SK-N-SH (cell line): ENCODE measurements around the gene SULF2.

Source experiments
- RAD21 ChIP-seq: IDR thresholded peaks from 2 replicates; pipeline ENCODE4 v1.6.1; 2012; ENCODE audit warnings: mild to moderate bottlenecking, low read length
- REST ChIP-seq: IDR thresholded peaks from 2 replicates; pipeline ENCODE4 v1.6.1; 2012; ENCODE audit warnings: mild to moderate bottlenecking, low read depth, low read length, moderate library complexity
- TCF12 ChIP-seq: IDR thresholded peaks from 2 replicates; pipeline ENCODE4 v1.4.0; 2012
- TEAD4 ChIP-seq: IDR thresholded peaks from 2 replicates; pipeline ENCODE4 v1.4.0; 2012; ENCODE audit warnings: mild to moderate bottlenecking, borderline replicate concordance; ENCODE audit not compliant: insufficient read depth
- TF ChIP-seq, protein P1 (sequence below): fragments of 200-600 bp; sonication (generic); IDR thresholded peaks from 2 replicates; pipeline ENCODE4 v1.6.1; 2017; ENCODE audit warnings: antibody characterized with exemption, mild to moderate bottlenecking, moderate library complexity
- TF ChIP-seq, protein P2 (sequence below): fragments of 150-350 bp; IDR thresholded peaks from 2 replicates; pipeline ENCODE4 v1.6.1; 2017; ENCODE audit warnings: antibody characterized with exemption, low read length, low read depth, borderline replicate concordance
- TF ChIP-seq, protein P3 (sequence below): IDR thresholded peaks from 2 replicates; pipeline ENCODE4 v1.4.0; 2012; ENCODE audit warnings: low read depth

DNA sequence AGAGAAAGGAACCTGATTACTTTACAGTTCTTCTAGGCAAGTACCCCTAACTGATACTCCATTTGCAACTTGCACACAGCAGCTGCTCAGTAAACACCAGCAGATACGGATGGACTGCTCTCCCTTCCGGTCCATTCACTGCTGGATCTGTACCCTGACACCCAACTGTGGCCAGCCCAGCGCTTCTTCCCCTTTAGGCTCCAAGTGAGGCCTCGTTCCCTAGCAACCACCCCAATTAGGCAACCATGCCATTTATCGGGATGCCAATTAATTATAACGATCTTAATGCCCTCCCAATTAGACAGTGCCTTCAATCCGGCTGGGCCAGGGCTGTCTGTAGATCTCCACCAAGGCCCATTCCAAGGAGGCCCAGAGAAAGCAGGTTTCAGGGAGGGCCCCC lies 3.2 kb downstream of the SULF2 start:
- TF ChIP-seq, protein P1, sequence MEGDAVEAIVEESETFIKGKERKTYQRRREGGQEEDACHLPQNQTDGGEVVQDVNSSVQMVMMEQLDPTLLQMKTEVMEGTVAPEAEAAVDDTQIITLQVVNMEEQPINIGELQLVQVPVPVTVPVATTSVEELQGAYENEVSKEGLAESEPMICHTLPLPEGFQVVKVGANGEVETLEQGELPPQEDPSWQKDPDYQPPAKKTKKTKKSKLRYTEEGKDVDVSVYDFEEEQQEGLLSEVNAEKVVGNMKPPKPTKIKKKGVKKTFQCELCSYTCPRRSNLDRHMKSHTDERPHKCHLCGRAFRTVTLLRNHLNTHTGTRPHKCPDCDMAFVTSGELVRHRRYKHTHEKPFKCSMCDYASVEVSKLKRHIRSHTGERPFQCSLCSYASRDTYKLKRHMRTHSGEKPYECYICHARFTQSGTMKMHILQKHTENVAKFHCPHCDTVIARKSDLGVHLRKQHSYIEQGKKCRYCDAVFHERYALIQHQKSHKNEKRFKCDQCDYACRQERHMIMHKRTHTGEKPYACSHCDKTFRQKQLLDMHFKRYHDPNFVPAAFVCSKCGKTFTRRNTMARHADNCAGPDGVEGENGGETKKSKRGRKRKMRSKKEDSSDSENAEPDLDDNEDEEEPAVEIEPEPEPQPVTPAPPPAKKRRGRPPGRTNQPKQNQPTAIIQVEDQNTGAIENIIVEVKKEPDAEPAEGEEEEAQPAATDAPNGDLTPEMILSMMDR, result no peak
- no peak for TF ChIP-seq TEAD4
- no peak for TF ChIP-seq REST
- TF ChIP-seq, protein P2, sequence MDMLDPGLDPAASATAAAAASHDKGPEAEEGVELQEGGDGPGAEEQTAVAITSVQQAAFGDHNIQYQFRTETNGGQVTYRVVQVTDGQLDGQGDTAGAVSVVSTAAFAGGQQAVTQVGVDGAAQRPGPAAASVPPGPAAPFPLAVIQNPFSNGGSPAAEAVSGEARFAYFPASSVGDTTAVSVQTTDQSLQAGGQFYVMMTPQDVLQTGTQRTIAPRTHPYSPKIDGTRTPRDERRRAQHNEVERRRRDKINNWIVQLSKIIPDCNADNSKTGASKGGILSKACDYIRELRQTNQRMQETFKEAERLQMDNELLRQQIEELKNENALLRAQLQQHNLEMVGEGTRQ, result no peak
- TF ChIP-seq RAD21, result no peak
- TF ChIP-seq, protein P3, sequence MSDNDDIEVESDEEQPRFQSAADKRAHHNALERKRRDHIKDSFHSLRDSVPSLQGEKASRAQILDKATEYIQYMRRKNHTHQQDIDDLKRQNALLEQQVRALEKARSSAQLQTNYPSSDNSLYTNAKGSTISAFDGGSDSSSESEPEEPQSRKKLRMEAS, result no peak
- no peak for TF ChIP-seq TCF12
